OCI-LY1 (cell line): ENCODE results near the gene S100A9.
A peak's percentile ranks its signal among the peaks of the same experiment; 100 is the strongest.

ENCODE experiments used
- H2AFZ ChIP-seq: fragments of 200-600 bp; sonication (generic), shearing (Covaris generic); 2 replicates; pipeline ENCODE4 v1.6.0; 2014; ENCODE audit warnings: antibody characterized with exemption, mild to moderate bottlenecking, low read length
- H3F3A ChIP-seq: fragments of 200-600 bp; sonication (generic), shearing (Covaris generic); 2 replicates; pipeline ENCODE4 v1.6.0; 2014; ENCODE audit warnings: mild to moderate bottlenecking, antibody characterized with exemption, low read length, moderate library complexity; ENCODE audit not compliant: insufficient read depth
- H3K27ac ChIP-seq: fragments of 200-600 bp; sonication (generic); 2 replicates; pipeline ENCODE4 v1.5.1; 2014; ENCODE audit warnings: low read length, mixed run types, mild to moderate bottlenecking, low read depth; ENCODE audit not compliant: poor library complexity, severe bottlenecking
- H3K27me3 ChIP-seq: fragments of 200-600 bp; sonication (generic); 2 replicates; pipeline ENCODE4 v1.6.0; 2014; ENCODE audit warnings: antibody characterized with exemption, mild to moderate bottlenecking, low read length, moderate library complexity; ENCODE audit not compliant: insufficient read depth
- H3K36me3 ChIP-seq: fragments of 200-600 bp; sonication (generic); 2 replicates; pipeline ENCODE4 v1.6.1; 2014; ENCODE audit warnings: mild to moderate bottlenecking, antibody characterized with exemption, low read length, moderate library complexity, mixed read lengths; ENCODE audit not compliant: insufficient read depth
- H3K4me1 ChIP-seq: fragments of 200-600 bp; sonication (generic); 2 replicates; pipeline ENCODE4 v1.5.1; 2014; ENCODE audit warnings: mild to moderate bottlenecking, low read length, moderate library complexity; ENCODE audit not compliant: insufficient read depth, severe bottlenecking
- H3K4me2 ChIP-seq: fragments of 200-600 bp; sonication (generic), shearing (Covaris generic); 2 replicates; pipeline ENCODE4 v1.6.1; 2014; ENCODE audit warnings: low read length
- H3K4me3 ChIP-seq: fragments of 200-600 bp; sonication (generic); 2 replicates; pipeline ENCODE4 v1.5.1; 2014; ENCODE audit warnings: low read length, low read depth, mild to moderate bottlenecking, mixed read lengths; ENCODE audit not compliant: poor library complexity, severe bottlenecking
- H3K79me2 ChIP-seq: fragments of 200-600 bp; shearing (Covaris generic); 2 replicates; pipeline ENCODE4 v1.6.1; 2016; ENCODE audit warnings: mixed run types, low read length, mixed read lengths; ENCODE audit not compliant: insufficient read depth
- H3K9ac ChIP-seq: fragments of 200-600 bp; sonication (generic), shearing (Covaris generic); 2 replicates; pipeline ENCODE4 v1.6.1; 2014; ENCODE audit warnings: mild to moderate bottlenecking, low read length, mixed read lengths
- H3K9me2 ChIP-seq: fragments of 200-600 bp; sonication (generic), shearing (Covaris generic); 2 replicates; pipeline ENCODE4 v1.6.1; 2014; ENCODE audit warnings: low read depth, mild to moderate bottlenecking, low read length, mixed read lengths
- H3K9me3 ChIP-seq: fragments of 200-600 bp; shearing (Covaris generic); 2 replicates; pipeline ENCODE4 v1.6.1; 2014; ENCODE audit warnings: low read length, mixed read lengths
- H4K20me1 ChIP-seq: fragments of 200-600 bp; sonication (generic), shearing (Covaris generic); 2 replicates; pipeline ENCODE4 v1.6.0; 2016; ENCODE audit warnings: mild to moderate bottlenecking, low read length; ENCODE audit not compliant: insufficient read depth
- CTCF ChIP-seq: fragments of 200-600 bp; sonication (generic), shearing (Covaris generic); IDR thresholded peaks from 2 replicates; pipeline ENCODE4 v1.5.1; 2017; ENCODE audit warnings: mild to moderate bottlenecking, antibody characterized with exemption, low read length, moderate library complexity, mixed read lengths
- EZH2 ChIP-seq: fragments of 200-600 bp; sonication (generic), shearing (Covaris generic); IDR thresholded peaks from 2 replicates; pipeline ENCODE4 v1.8.0; 2017; ENCODE audit warnings: borderline replicate concordance, mixed run types, mild to moderate bottlenecking, antibody characterized with exemption, low read length, moderate library complexity, mixed read lengths

Gene S100A9

GRCh38 chr1:153350321-153350957 is 7.2 kb upstream of the S100A9 start:
- no peak for TF ChIP-seq CTCF
- no peak for TF ChIP-seq EZH2
- Histone ChIP-seq H3K79me2 (no peaks in the 10 kb centered on the region), H2AFZ (no peak overlapping the region), H3K27me3 (no peaks in the 10 kb centered on the region), H3K9me3 (no peaks in the 10 kb centered on the region), H3K36me3 (no peaks in the 10 kb centered on the region), H3K4me2 (no peak overlapping the region), H3K27ac (no peak overlapping the region), H3K9me2 (no peaks in the 10 kb centered on the region), H3K4me3 (no peak overlapping the region), H3K9ac (no peak overlapping the region), H4K20me1 (no peaks in the 10 kb centered on the region), H3F3A (no peaks in the 10 kb centered on the region), H3K4me1 (no peaks in the 10 kb centered on the region)

DNA sequence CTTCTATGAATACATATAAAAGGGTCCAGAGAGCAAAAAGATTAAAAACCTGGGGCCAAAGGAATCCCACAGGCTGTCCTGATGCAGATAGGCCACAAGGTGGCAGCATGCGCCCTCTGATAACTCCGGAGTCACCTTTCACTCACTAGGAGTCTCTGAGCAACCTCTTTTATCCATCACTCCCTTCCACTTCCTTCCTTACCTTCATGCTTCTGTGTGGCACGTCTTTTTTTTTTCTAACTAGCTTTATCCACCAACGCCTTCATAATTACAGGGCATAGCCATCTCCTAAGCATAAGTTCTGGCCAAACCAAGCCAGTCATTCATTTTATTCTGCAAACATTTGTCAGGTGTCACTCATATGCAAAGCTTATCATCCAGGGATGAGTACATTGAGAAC is 5.1 kb upstream of the S100A9 start:
- no peaks in the 10 kb centered on the region for H3K9me2 ChIP-seq
- no peak overlapping the region for H3K9ac ChIP-seq
- TF ChIP-seq EZH2: no peak
- TF ChIP-seq CTCF: peak; percentile 82
- H3K4me3 ChIP-seq: no peak overlapping the region
- no peaks in the 10 kb centered on the region for H3F3A ChIP-seq
- H4K20me1 ChIP-seq: no peaks in the 10 kb centered on the region
- H3K27me3 ChIP-seq: no peaks in the 10 kb centered on the region
- H2AFZ ChIP-seq: no peak overlapping the region
- H3K27ac ChIP-seq: no peak overlapping the region
- no peaks in the 10 kb centered on the region for H3K4me1 ChIP-seq
- no peak overlapping the region for H3K4me2 ChIP-seq
- H3K36me3 ChIP-seq: no peaks in the 10 kb centered on the region
- no peaks in the 10 kb centered on the region for H3K9me3 ChIP-seq
- H3K79me2 ChIP-seq: no peaks in the 10 kb centered on the region

DNA sequence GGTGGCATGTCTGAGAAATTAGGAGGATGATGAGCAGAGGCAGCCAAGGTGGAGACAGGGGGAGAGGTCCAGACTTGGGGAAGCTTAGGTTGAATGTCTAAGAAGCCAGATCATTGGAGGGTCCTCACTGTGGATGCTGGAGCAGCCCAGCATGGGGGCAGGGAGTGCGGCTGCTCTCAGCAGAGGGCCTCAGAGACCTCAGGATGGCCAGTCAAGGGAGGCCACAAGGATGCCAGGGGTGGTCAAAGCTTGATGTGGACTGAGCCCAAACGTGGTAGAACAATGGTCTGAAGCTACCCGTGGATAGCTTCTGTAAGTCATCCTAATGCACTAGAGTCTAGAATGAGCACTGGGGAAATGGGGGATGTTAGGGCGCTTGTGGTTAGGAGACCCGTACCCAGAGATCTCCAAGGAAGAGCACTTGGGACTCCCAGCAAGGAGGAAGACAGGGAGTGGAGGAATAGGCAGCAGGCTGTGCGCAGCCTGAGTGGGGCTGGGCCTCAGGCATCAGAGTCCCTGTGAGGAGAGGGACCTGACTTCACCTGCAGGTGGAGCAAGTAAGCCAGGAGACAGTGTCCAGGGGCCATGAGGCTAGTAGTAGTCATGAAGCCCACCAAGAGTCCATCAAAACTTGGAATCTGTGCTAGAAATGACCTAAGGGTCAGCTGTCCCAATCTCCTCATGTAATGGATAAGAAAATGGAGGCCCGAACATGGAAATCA is 4.3 kb upstream of the S100A9 start:
- no peaks in the 10 kb centered on the region for H3K9me2 ChIP-seq
- no peak overlapping the region for H2AFZ ChIP-seq
- no peaks in the 10 kb centered on the region for H3K9me3 ChIP-seq
- TF ChIP-seq EZH2 (no peak), CTCF (peak; percentile 32; the same call in 1 of the 2 replicates)
- H3K27ac ChIP-seq: no peak overlapping the region
- H3K9ac ChIP-seq: no peak overlapping the region
- H3K27me3 ChIP-seq: no peaks in the 10 kb centered on the region
- no peaks in the 10 kb centered on the region for H3F3A ChIP-seq
- no peaks in the 10 kb centered on the region for H3K36me3 ChIP-seq
- H3K79me2 ChIP-seq: no peaks in the 10 kb centered on the region
- H3K4me1 ChIP-seq: no peaks in the 10 kb centered on the region
- H4K20me1 ChIP-seq: no peaks in the 10 kb centered on the region
- no peak overlapping the region for H3K4me2 ChIP-seq
- no peak overlapping the region for H3K4me3 ChIP-seq
